Body of pancreas (tissue), 4 donors: ENCODE results near the gene OTOP1. TPM values are rescaled to one million over a fixed set of nuclear protein-coding genes. Genes with fewer than 3 reads are reported as not detected.
"Not testable (repeated sequence)": the region's sequence is repeated elsewhere in the genome, so short reads cannot be mapped to it uniquely, and the experiment has no call there.

Source experiments
- ATAC-seq: fragments of 150-250 bp; one replicate; pipeline ENCODE4 v1.9.1; 2016
- DNase-seq, 4 donors: peaks; one replicate each; pipeline ENCODE4 v3.0.0-alpha.2; 2019
- H3K27ac ChIP-seq, 4 donors: fragments of 200-600 bp; sonication (generic); 1 replicate in 3 of 4; 2 replicates in 1 of 4; pipeline versions ENCODE4 v1.5.1 to v1.6.1; 2016 to 2019; ENCODE audit warnings: mild to moderate bottlenecking in 1 of 4, mixed read lengths in 1 of 4, moderate library complexity in 1 of 4
- H3K27me3 ChIP-seq, 2 donors: fragments of 200-600 bp; sonication (generic); one replicate each; pipeline ENCODE4 v1.6.0; 2016; ENCODE audit warnings: mild to moderate bottlenecking in 1 of 2
- H3K36me3 ChIP-seq, 2 donors: fragments of 200-600 bp; sonication (generic); replicated peaks in 1 of 2; 2 replicates each; pipeline ENCODE4 v1.5.1; 2016; ENCODE audit warnings: low read depth in 2 of 2; ENCODE audit not compliant: insufficient read depth in 1 of 2
- H3K4me1 ChIP-seq: fragments of 200-600 bp; sonication (generic); one replicate; pipeline ENCODE4 v1.6.0; 2016
- H3K4me3 ChIP-seq, 2 donors: fragments of 200-600 bp; sonication (generic); 1 replicate in 1 of 2; 2 replicates in 1 of 2; pipeline ENCODE4 v1.5.1; 2016 to 2019
- H3K9me3 ChIP-seq, 3 donors: fragments of 200-600 bp; sonication (generic); 1 replicate in 2 of 3; 2 replicates in 1 of 3; pipeline ENCODE4 v1.5.1; 2016
- CTCF ChIP-seq, 7 experiments: fragments of 450-650 bp in 4 of 7; fragments of 200-600 bp in 3 of 7; sonication (generic) in 3 of 7; IDR thresholded peaks; one replicate each; pipeline ENCODE4 v1.5.1; 2016 to 2019; ENCODE audit warnings: antibody characterized with exemption in 7 of 7
- POLR2A ChIP-seq, 3 donors: fragments of 450-650 bp; IDR thresholded peaks; one replicate each; pipeline ENCODE4 v1.6.1; 2016; ENCODE audit warnings: antibody characterized with exemption in 3 of 3, mild to moderate bottlenecking in 2 of 3
- WGBS, 2 donors: methylation state at CpG; one replicate each; pipeline ENCODE4 v1.1.5; 2017; 5-methylcytosine and 5-hydroxymethylcytosine counted together
- intact Hi-C: fragments of 100-400 bp; cut with DNase I; formaldehyde crosslinking; loops from one replicate; pipeline ENCODE4 v1.15.1; 2023
- total RNA-seq, 2 donors: library from RNA; depleted of rRNA; stranded (reverse); fragments of >200 nt; gene quantifications; one replicate each; pipeline ENCODE4 v1.1.0, GENCODE V29; 2016

The OTOP1 gene
- total RNA-seq, 2 donors from 2014 or later, result not detected

GRCh38 chr4:4259484-4260100 lies 32.9 kb upstream of the OTOP1 start:
- no peak for TF ChIP-seq POLR2A (IDR thresholded peaks at IDR 0.05)
- TF ChIP-seq CTCF (IDR thresholded peaks at IDR 0.05), result no peak
- ATAC-seq (no peak), DNase-seq (no peak)
- Histone ChIP-seq H3K4me3 (no peak overlapping the region), H3K4me1 (peaks cover 5% of the 10 kb centered on the region), H3K36me3 (no peaks in the 10 kb centered on the region), H3K27me3 (no peaks in the 10 kb centered on the region), H3K27ac (peak overlapping the region in 1 of 4 donors; percentile 0), H3K9me3 (no peaks in the 10 kb centered on the region)
- WGBS, 2 donors, result 21 to 24% methylated on average over 9 of the region's 9 CpGs
- intact Hi-C loops, result loop anchor here (5.0 kb wide), 1 partner anchor 73 kb away; no protein-coding TSS in a partner anchor

- WGBS, 2 donors, result 64 to 90% methylated on average over 3 of the region's 3 CpGs
- DNase-seq, H3K36me3 ChIP-seq, H3K4me1 ChIP-seq, H3K9me3 ChIP-seq, intact Hi-C loops, H3K27ac ChIP-seq, ATAC-seq, H3K27me3 ChIP-seq, H3K4me3 ChIP-seq: not testable (repeated sequence)
These were observed 31.0 kb upstream of the OTOP1 start for GRCh38 chr4:4257705-4258104.

- WGBS, 2 donors, result 77 to 83% methylated on average over 10 of the region's 10 CpGs
- Histone ChIP-seq H3K36me3 (no peaks in the 10 kb centered on the region), H3K27me3 (no peaks in the 10 kb centered on the region), H3K4me3 (no peak overlapping the region), H3K27ac (no peak overlapping the region), H3K4me1 (peaks cover 5% of the 10 kb centered on the region), H3K9me3 (no peaks in the 10 kb centered on the region)
- ATAC-seq, result no peak
- no peak for DNase-seq
- TF ChIP-seq CTCF (IDR thresholded peaks at IDR 0.05), result no peak
- no peak for TF ChIP-seq POLR2A (IDR thresholded peaks at IDR 0.05)
- intact Hi-C loops, result no loop called here
These were observed 30.1 kb upstream of the OTOP1 start for GRCh38 chr4:4256799-4257198.

- H3K36me3 ChIP-seq, result no peaks in the 10 kb centered on the region
- no peak for ATAC-seq
- TF ChIP-seq POLR2A (IDR thresholded peaks at IDR 0.05), result no peak
- no peak for TF ChIP-seq CTCF (IDR thresholded peaks at IDR 0.05)
- H3K4me3 ChIP-seq, result no peak overlapping the region
- intact Hi-C loops, result no loop called here
- H3K4me1 ChIP-seq, result peaks cover 4% of the 10 kb centered on the region
- H3K9me3 ChIP-seq, result no peaks in the 10 kb centered on the region
- H3K27ac ChIP-seq, result no peak overlapping the region
- WGBS, 2 donors, result 22 to 35% methylated on average over 6 of the region's 6 CpGs
- no peak for DNase-seq
- H3K27me3 ChIP-seq, result no peaks in the 10 kb centered on the region
These were observed 27.9 kb upstream of the OTOP1 start for GRCh38 chr4:4254666-4255065.

- TF ChIP-seq POLR2A (IDR thresholded peaks at IDR 0.05), result no peak
- TF ChIP-seq CTCF (IDR thresholded peaks at IDR 0.05), result no peak
- DNase-seq (no peak), ATAC-seq (no peak)
- Histone ChIP-seq H3K27me3 (no peaks in the 10 kb centered on the region), H3K9me3 (no peaks in the 10 kb centered on the region), H3K4me1 (peaks cover under 1% of the 10 kb centered on the region), H3K27ac (no peak overlapping the region), H3K36me3 (no peaks in the 10 kb centered on the region), H3K4me3 (no peak overlapping the region)
- intact Hi-C loops, result no loop called here
- 81% methylated on average over 11 of the region's 11 CpGs for whole genome bisulfite sequencing, 2 donors
These were observed 27.5 kb upstream of the OTOP1 start for GRCh38 chr4:4254199-4254598.
